ENCODE results near the gene ERFL. TPM values are rescaled to one million over a fixed set of nuclear protein-coding genes. Genes with fewer than 3 reads are reported as not detected.
A peak's percentile ranks its signal among the peaks of the same experiment; 100 is the strongest.

Gene ERFL
- total RNA-seq, 2 donors from 2014 or later = not detected

- no peak for ATAC-seq
- no peaks in the 10 kb centered on the region for H3K36me3 ChIP-seq (replicated peaks in 1 of 2; ENCODE audit: insufficient read depth in 1 of 2, low read depth in 2 of 2)
- intact Hi-C loops (cut with DNase I) = no loop called here
- H3K4me1 ChIP-seq = peaks cover 25% of the 10 kb centered on the region
- no peak overlapping the region for H3K27ac ChIP-seq
- TF ChIP-seq POLR2A (IDR thresholded peaks at IDR 0.05) = no peak
- 14 to 24% methylated on average over 29 of the region's 29 CpGs for WGBS, 2 donors
- no peak overlapping the region for H3K4me3 ChIP-seq
- H3K27me3 ChIP-seq = peaks cover 0 to 4% of the 10 kb centered on the region in 2 donors
- H3K9me3 ChIP-seq = no peaks in the 10 kb centered on the region
- DNase-seq = peak in 1 of 4 donors; percentile 33
These were observed 4.6 kb upstream of the ERFL start for GRCh38 chr19:41932720-41933332.

- no peaks in the 10 kb centered on the region for H3K9me3 ChIP-seq
- no peaks in the 10 kb centered on the region for H3K36me3 ChIP-seq (replicated peaks in 1 of 2; ENCODE audit: insufficient read depth in 1 of 2, low read depth in 2 of 2)
- H3K4me1 ChIP-seq = peaks cover 29% of the 10 kb centered on the region
- H3K27ac ChIP-seq = no peak overlapping the region
- peaks cover 0 to under 1% of the 10 kb centered on the region in 2 donors for H3K27me3 ChIP-seq
- TF ChIP-seq POLR2A (IDR thresholded peaks at IDR 0.05) (no peak), CTCF (IDR thresholded peaks at IDR 0.05) (no peak)
- WGBS, 2 donors = 37 to 50% methylated on average over 8 to 10 of the region's 11 CpGs
- DNase-seq = no peak
- H3K4me3 ChIP-seq = no peak overlapping the region
- ATAC-seq = no peak
- intact Hi-C loops (cut with DNase I) = no loop called here
These were observed 4.0 kb upstream of the ERFL start for GRCh38 chr19:41932259-41932719.

- intact Hi-C loops (cut with DNase I) = no loop called here
- H3K4me1 ChIP-seq = peaks cover 29% of the 10 kb centered on the region
These were observed 2.8 kb upstream of the ERFL start for GRCh38 chr19:41930926-41931592.

GRCh38 chr19:41930322-41930722 lies 2.1 kb upstream of the ERFL start:
- Histone ChIP-seq H3K9me3 (no peaks in the 10 kb centered on the region), H3K4me1 (peaks cover 29% of the 10 kb centered on the region), H3K4me3 (no peak overlapping the region), H3K27ac (no peak overlapping the region), H3K27me3 (no peaks in the 10 kb centered on the region), H3K36me3 (replicated peaks in 1 of 2; ENCODE audit: insufficient read depth in 1 of 2, low read depth in 2 of 2) (no peaks in the 10 kb centered on the region)
- intact Hi-C loops (cut with DNase I) = no loop called here
- WGBS, 2 donors = 42 to 44% methylated on average over 7 of the region's 7 CpGs
- no peak for ATAC-seq
- DNase-seq = no peak
- TF ChIP-seq CTCF (IDR thresholded peaks at IDR 0.05) (no peak), POLR2A (IDR thresholded peaks at IDR 0.05) (no peak)

More at GRCh38 chr19:41930926-41931592, 2.8 kb upstream of the ERFL start:
- Histone ChIP-seq H3K4me3 (no peak overlapping the region), H3K27ac (no peak overlapping the region), H3K27me3 (no peaks in the 10 kb centered on the region), H3K9me3 (no peaks in the 10 kb centered on the region), H3K36me3 (replicated peaks in 1 of 2; ENCODE audit: insufficient read depth in 1 of 2, low read depth in 2 of 2) (no peaks in the 10 kb centered on the region)
- DNase-seq (no peak), ATAC-seq (no peak)
- WGBS, 2 donors = 31 to 34% methylated on average over 7 to 17 of the region's 17 CpGs
- TF ChIP-seq CTCF (IDR thresholded peaks at IDR 0.05) = no peak
- no peak for TF ChIP-seq POLR2A (IDR thresholded peaks at IDR 0.05)

GRCh38 chr19:41929536-41930071 lies 1.4 kb upstream of the ERFL start:
- no peaks in the 10 kb centered on the region for H3K36me3 ChIP-seq (replicated peaks in 1 of 2; ENCODE audit: insufficient read depth in 1 of 2, low read depth in 2 of 2)
- intact Hi-C loops (cut with DNase I) = loop anchor here (5.0 kb wide), 1 partner anchor 37 kb away; no protein-coding TSS in a partner anchor
- WGBS, 2 donors = 52 to 65% methylated on average over 12 to 14 of the region's 14 CpGs
- H3K4me1 ChIP-seq = peaks cover 29% of the 10 kb centered on the region
- no peak overlapping the region for H3K4me3 ChIP-seq
- ATAC-seq = no peak
- no peak overlapping the region for H3K27ac ChIP-seq
- no peaks in the 10 kb centered on the region for H3K9me3 ChIP-seq
- no peak for DNase-seq
- TF ChIP-seq CTCF (IDR thresholded peaks at IDR 0.05) (no peak), POLR2A (IDR thresholded peaks at IDR 0.05) (no peak)
- no peaks in the 10 kb centered on the region for H3K27me3 ChIP-seq
